ENCODE measurements around the gene CCR2. TPM values are rescaled to one million over a fixed set of nuclear protein-coding genes. Genes with fewer than 3 reads are reported as not detected.

Gene CCR2
- total RNA-seq, 1 experiment from 2014 or later: not detected

- intact Hi-C loops (cut with micrococcal nuclease; ENCODE audit: unreplicated experiment): loop anchor here (2.0 kb wide), 1 partner anchor 154 kb away; no protein-coding TSS in a partner anchor
Measured at GRCh38 chr3:46369151-46369550, 15.2 kb downstream of the CCR2 start.

GRCh38 chr3:46369675-46370132, 15.8 kb downstream of the CCR2 start:
- no peak for TF ChIP-seq CTCF (IDR thresholded peaks at IDR 0.05; ENCODE audit: unreplicated experiment)
- Mint-ChIP-seq H3K27ac (ENCODE audit: unreplicated experiment) (no peak overlapping the region), H3K9me3 (ENCODE audit: low read depth, unreplicated experiment) (no peaks in the 10 kb centered on the region), H3K4me3 (ENCODE audit: low read depth, unreplicated experiment) (no peak overlapping the region), H3K36me3 (ENCODE audit: insufficient read depth, unreplicated experiment) (no peaks in the 10 kb centered on the region), H3K27me3 (ENCODE audit: unreplicated experiment) (peaks cover 75% of the 10 kb centered on the region), H3K4me1 (ENCODE audit: low read depth, unreplicated experiment) (peaks cover 8% of the 10 kb centered on the region)
- BruUV-seq (replicated peaks): no TSS peak
- no peak for DNase-seq
- CTCF ChIA-PET: interaction anchor here (0.8 to 2.0 kb wide), 3 partner anchors 9 to 281 kb away, joined by 3 to 7 read pairs (median 3); partner anchors contain the start of gene CCR1
- intact Hi-C loops (cut with micrococcal nuclease; ENCODE audit: unreplicated experiment): loop anchor here (2.0 to 10.0 kb wide), 3 partner anchors 95 to 287 kb away; no protein-coding TSS in a partner anchor

More at GRCh38 chr3:46369151-46369550, 15.2 kb downstream of the CCR2 start:
- no peak overlapping the region for H3K4me3 Mint-ChIP-seq (ENCODE audit: low read depth, unreplicated experiment)
- no peak for TF ChIP-seq CTCF (IDR thresholded peaks at IDR 0.05; ENCODE audit: unreplicated experiment)
- BruUV-seq (replicated peaks): no TSS peak
- CTCF ChIA-PET: interaction anchor here (0.5 to 2.0 kb wide), 8 partner anchors 8 to 280 kb away, joined by 3 to 7 read pairs (median 4); partner anchors contain the start of gene CCR1
- H3K4me1 Mint-ChIP-seq (ENCODE audit: low read depth, unreplicated experiment): peaks cover 8% of the 10 kb centered on the region
- no peak overlapping the region for H3K27ac Mint-ChIP-seq (ENCODE audit: unreplicated experiment)
- H3K27me3 Mint-ChIP-seq (ENCODE audit: unreplicated experiment): peaks cover 74% of the 10 kb centered on the region
- H3K9me3 Mint-ChIP-seq (ENCODE audit: low read depth, unreplicated experiment): no peaks in the 10 kb centered on the region
- no peaks in the 10 kb centered on the region for H3K36me3 Mint-ChIP-seq (ENCODE audit: insufficient read depth, unreplicated experiment)
- DNase-seq: no peak

GRCh38 chr3:46370839-46371518, 17.1 kb downstream of the CCR2 start, which contains the start of gene CCR5:
TSS of gene CCR5 (plus strand) at chr3:46370946. CDS start at chr3:46372903, 1,957 bp downstream.
- BruUV-seq (replicated peaks): no TSS peak
- no peaks in the 10 kb centered on the region for H3K9me3 Mint-ChIP-seq (ENCODE audit: low read depth, unreplicated experiment)
- peaks cover 79% of the 10 kb centered on the region for H3K27me3 Mint-ChIP-seq (ENCODE audit: unreplicated experiment)
- intact Hi-C loops (cut with micrococcal nuclease; ENCODE audit: unreplicated experiment): loop anchor here (5.0 to 10.0 kb wide), 2 partner anchors 96 to 289 kb away; no protein-coding TSS in a partner anchor
- H3K4me3 Mint-ChIP-seq (ENCODE audit: low read depth, unreplicated experiment): no peak within 1 kb of the TSS
- CTCF ChIA-PET: interaction anchor here (0.6 to 1.6 kb wide), 4 partner anchors 156 to 1064 kb away, joined by 3 to 4 read pairs (median 3); no protein-coding TSS in a partner anchor
- no peak within 1 kb of the TSS for H3K27ac Mint-ChIP-seq (ENCODE audit: unreplicated experiment)
- H3K4me1 Mint-ChIP-seq (ENCODE audit: low read depth, unreplicated experiment): peaks cover 8% of the 10 kb centered on the region
- H3K36me3 Mint-ChIP-seq (ENCODE audit: insufficient read depth, unreplicated experiment): no peaks in the 10 kb centered on the region
- no peak for DNase-seq
- no peak for TF ChIP-seq CTCF (IDR thresholded peaks at IDR 0.05; ENCODE audit: unreplicated experiment)

GRCh38 chr3:46371519-46372340, 17.8 kb downstream of the CCR2 start:
- Mint-ChIP-seq H3K27me3 (ENCODE audit: unreplicated experiment) (peaks cover 79% of the 10 kb centered on the region), H3K4me3 (ENCODE audit: low read depth, unreplicated experiment) (no peak overlapping the region), H3K9me3 (ENCODE audit: low read depth, unreplicated experiment) (no peaks in the 10 kb centered on the region), H3K4me1 (ENCODE audit: low read depth, unreplicated experiment) (peaks cover 8% of the 10 kb centered on the region), H3K36me3 (ENCODE audit: insufficient read depth, unreplicated experiment) (no peaks in the 10 kb centered on the region), H3K27ac (ENCODE audit: unreplicated experiment) (no peak overlapping the region)
- intact Hi-C loops (cut with micrococcal nuclease; ENCODE audit: unreplicated experiment): loop anchor here (2.0 to 10.0 kb wide), 3 partner anchors 97 to 433 kb away; no protein-coding TSS in a partner anchor
- CTCF ChIA-PET: interaction anchor here (1.1 to 1.6 kb wide), 3 partner anchors 95 to 157 kb away, joined by 4 to 5 read pairs (median 4); no protein-coding TSS in a partner anchor
- no peak for DNase-seq
- no TSS peak for BruUV-seq (replicated peaks)
- no peak for TF ChIP-seq CTCF (IDR thresholded peaks at IDR 0.05; ENCODE audit: unreplicated experiment)

Measured in Calu3 (cell line).